ENCODE results near the gene TRIO. TPM values are rescaled to one million over a fixed set of nuclear protein-coding genes. Genes with fewer than 3 reads are reported as not detected.
"Not testable (repeated sequence)": the region's sequence is repeated elsewhere in the genome, so short reads cannot be mapped to it uniquely, and the experiment has no call there.

TRIO gene
- total RNA-seq, 2 experiments from 2014 or later, result 5.7 to 15.7 TPM

DNA sequence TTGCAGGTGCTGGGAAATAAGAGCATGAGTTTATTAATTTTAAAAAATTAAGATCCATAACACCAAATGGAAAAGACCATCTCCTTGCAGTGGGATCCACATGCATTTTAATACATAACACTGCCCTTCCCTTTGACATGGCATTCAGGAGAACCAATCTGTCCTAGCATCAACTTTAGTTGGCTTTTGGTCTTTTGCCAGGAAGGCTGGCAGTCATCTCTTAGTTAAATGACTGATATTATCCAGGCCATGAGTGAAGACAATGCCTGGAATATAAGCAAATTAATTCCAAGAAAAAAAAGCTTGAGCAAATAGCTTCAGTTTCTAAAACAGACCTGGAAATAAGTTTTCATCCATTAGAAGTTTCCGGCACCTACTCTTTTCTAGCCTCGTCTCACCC is 383.4 kb downstream of the TRIO start:
- no peak overlapping the region for H3K27ac Mint-ChIP-seq
- CTCF ChIA-PET, result interaction anchor here (1.4 kb wide), 1 partner anchor 65 kb away, joined by 3 read pairs; no protein-coding TSS in a partner anchor
- no peak for ATAC-seq

DNA sequence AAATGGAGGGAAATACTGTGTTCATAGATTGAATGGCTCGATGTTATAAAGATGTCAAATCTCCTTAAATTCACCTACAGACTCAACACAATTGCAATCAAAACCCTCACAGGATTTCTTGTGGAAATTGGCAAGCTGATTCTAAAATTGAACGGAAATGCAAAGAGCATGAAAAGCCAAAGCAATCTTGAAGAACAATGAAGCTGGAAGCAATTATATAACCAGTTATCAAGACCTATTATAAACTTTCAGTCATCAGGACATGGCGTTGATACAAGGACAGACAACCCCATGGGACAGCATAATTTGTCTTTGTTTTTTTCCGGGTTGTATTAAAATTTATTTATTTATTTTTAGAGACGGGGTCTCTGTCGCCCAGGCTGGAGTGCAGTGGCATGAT is 385.0 kb downstream of the TRIO start:
- Mint-ChIP-seq H3K27me3 (no peaks in the 10 kb centered on the region), H3K9me3 (ENCODE audit: low read depth) (no peaks in the 10 kb centered on the region), H3K4me3 (no peak overlapping the region), H3K4me1 (no peaks in the 10 kb centered on the region), H3K27ac (no peak overlapping the region), H3K36me3 (no peaks in the 10 kb centered on the region)
- no peak for ATAC-seq
- DNase-seq, result no peak
- CTCF ChIA-PET, result no interaction called here

More for the DNA sequence above, 383.4 kb downstream of the TRIO start:
- no peaks in the 10 kb centered on the region for H3K36me3 Mint-ChIP-seq
- H3K27me3 Mint-ChIP-seq, result no peaks in the 10 kb centered on the region
- no peaks in the 10 kb centered on the region for H3K4me1 Mint-ChIP-seq
- H3K9me3 Mint-ChIP-seq (ENCODE audit: low read depth), result no peaks in the 10 kb centered on the region
- DNase-seq, result no peak
- no peak overlapping the region for H3K4me3 Mint-ChIP-seq

DNA sequence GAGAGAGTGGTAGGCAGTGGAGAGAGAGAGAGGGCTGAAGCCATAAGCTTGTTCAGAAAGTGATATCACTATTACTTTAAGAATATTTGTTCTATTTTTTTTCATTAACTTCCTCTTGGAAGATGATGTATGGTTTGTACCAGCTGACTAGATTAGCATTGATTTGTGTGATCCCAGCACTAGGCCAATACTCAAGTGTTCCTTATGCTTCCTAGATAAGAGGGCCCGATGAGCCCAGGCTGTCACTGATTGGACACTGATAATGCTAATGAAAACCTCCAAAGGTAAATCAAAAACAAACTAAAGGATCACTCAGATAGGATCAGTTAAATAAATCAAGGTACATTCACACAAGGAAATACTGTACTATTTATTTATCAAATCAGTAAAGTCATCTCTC is 385.8 kb downstream of the TRIO start:
- DNase-seq (no peak), ATAC-seq (no peak)
- Mint-ChIP-seq H3K36me3 (no peaks in the 10 kb centered on the region), H3K27me3 (no peaks in the 10 kb centered on the region), H3K9me3 (ENCODE audit: low read depth) (no peaks in the 10 kb centered on the region), H3K4me1 (no peaks in the 10 kb centered on the region), H3K27ac (no peak overlapping the region), H3K4me3 (no peak overlapping the region)
- CTCF ChIA-PET, result no interaction called here

GRCh38 chr5:14531668-14532067 is 388.5 kb downstream of the TRIO start:
- Mint-ChIP-seq H3K4me3 (no peak overlapping the region), H3K27me3 (no peaks in the 10 kb centered on the region), H3K4me1 (no peaks in the 10 kb centered on the region), H3K27ac (no peak overlapping the region), H3K9me3 (ENCODE audit: low read depth) (no peaks in the 10 kb centered on the region), H3K36me3 (no peaks in the 10 kb centered on the region)
- DNase-seq (no peak), ATAC-seq (no peak)
- CTCF ChIA-PET, result no interaction called here

DNA sequence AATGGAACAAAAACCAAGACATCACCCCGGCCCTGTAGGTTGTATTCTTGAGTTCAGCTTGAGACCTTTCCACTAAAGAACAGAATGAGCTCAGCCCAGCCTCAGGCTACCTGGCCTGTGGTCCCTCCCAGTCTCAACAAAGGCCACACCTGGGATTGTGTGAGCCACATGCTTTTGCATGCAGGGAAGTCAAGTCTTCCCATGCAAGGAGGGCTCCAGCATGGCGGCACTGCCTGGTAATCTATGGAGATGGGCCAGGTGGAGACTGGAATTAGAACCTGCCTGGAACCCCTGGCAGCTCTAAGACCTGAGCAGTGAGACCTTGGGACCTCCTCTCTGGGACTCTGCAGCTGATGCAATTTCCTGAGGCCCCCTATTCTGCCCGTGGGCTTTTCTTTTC is 389.0 kb downstream of the TRIO start:
- no peaks in the 10 kb centered on the region for H3K27me3 Mint-ChIP-seq
- H3K36me3 Mint-ChIP-seq, result no peaks in the 10 kb centered on the region
- CTCF ChIA-PET, result no interaction called here
- H3K9me3 Mint-ChIP-seq (ENCODE audit: low read depth), result no peaks in the 10 kb centered on the region
- DNase-seq, result no peak
- no peak for ATAC-seq
- H3K4me1 Mint-ChIP-seq, result no peaks in the 10 kb centered on the region
- H3K4me3 Mint-ChIP-seq, result no peak overlapping the region
- H3K27ac Mint-ChIP-seq, result no peak overlapping the region

DNA sequence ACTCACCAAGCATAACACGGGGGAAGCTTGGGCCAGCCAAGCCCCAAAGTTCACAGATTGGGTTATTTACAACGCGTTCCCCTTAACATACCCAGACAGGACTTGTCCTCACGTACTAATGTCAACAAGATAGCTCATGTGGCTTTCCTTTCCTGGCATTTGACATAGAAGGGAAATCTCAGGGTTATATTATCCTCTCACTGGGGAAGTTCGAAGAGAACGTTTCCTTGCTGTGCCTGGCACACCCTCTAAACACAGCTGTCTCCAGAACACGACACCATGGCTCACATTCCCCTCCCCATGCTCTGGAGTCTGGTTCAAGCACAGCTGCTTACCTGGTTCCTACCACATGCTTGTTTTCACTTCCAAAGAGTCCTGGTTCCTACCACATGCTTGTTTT is 391.6 kb downstream of the TRIO start:
- Mint-ChIP-seq H3K36me3 (no peaks in the 10 kb centered on the region), H3K27me3 (no peaks in the 10 kb centered on the region), H3K4me3 (no peak overlapping the region), H3K4me1 (no peaks in the 10 kb centered on the region), H3K27ac (no peak overlapping the region), H3K9me3 (ENCODE audit: low read depth) (no peaks in the 10 kb centered on the region)
- ATAC-seq (no peak), DNase-seq (no peak)
- CTCF ChIA-PET, result no interaction called here

GRCh38 chr5:14545308-14545707 is 402.2 kb downstream of the TRIO start:
- CTCF ChIA-PET, result no interaction called here
- no peak for DNase-seq
- Mint-ChIP-seq H3K4me1 (peaks cover 7% of the 10 kb centered on the region), H3K4me3 (no peak overlapping the region), H3K9me3 (ENCODE audit: low read depth) (peaks cover 3% of the 10 kb centered on the region), H3K27me3 (peaks cover 7% of the 10 kb centered on the region), H3K27ac (no peak overlapping the region), H3K36me3 (peaks cover 2% of the 10 kb centered on the region)
- no peak for ATAC-seq

DNA sequence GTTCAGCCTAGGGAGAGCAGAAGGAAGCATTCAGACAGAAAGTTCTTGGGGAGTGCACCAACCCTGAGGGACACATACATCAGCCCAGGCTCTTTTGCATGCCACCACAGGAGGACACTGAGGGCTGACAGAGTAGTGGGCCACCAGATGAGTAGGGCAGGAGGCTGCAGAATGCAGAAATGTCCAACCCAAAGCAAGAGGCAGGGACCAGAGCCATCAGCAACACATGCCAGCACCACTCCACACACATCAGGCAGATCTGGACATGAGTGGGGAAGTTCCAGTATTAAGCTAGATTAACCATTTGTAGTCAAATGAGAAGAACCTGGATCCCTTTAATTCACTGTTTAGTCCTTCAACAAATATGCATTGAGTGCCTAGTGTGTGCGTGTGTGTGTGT is 402.7 kb downstream of the TRIO start:
- Mint-ChIP-seq H3K27me3 (peaks cover 10% of the 10 kb centered on the region), H3K4me1 (peaks cover 7% of the 10 kb centered on the region), H3K9me3 (ENCODE audit: low read depth) (peaks cover 3% of the 10 kb centered on the region), H3K27ac (no peak overlapping the region), H3K4me3 (no peak overlapping the region), H3K36me3 (peaks cover 2% of the 10 kb centered on the region)
- CTCF ChIA-PET, result no interaction called here
- DNase-seq (no peak), ATAC-seq (no peak)

DNA sequence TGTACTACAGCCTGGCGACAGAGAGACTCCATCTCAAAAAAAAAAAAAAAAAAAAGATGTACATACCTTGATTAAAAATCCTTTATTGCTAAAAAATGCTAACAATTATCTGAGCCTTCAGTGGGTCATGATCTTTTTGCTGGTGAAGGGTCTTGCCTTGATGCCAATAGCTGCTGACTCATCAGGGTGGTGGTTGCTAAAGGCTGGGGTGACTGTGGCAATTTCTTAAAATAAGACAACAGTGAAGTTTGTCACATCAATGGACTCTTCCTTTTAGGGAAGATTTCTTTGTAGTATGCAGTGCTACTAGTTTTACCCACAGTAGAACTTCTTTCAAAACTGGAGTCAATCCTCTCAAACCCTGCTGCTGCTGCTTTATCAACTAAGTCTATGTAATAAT is 404.5 kb downstream of the TRIO start:
- Mint-ChIP-seq H3K27me3 (peaks cover 10% of the 10 kb centered on the region), H3K27ac (no peak overlapping the region), H3K4me1 (peaks cover 7% of the 10 kb centered on the region), H3K36me3 (peaks cover 2% of the 10 kb centered on the region), H3K9me3 (ENCODE audit: low read depth) (no peaks in the 10 kb centered on the region), H3K4me3 (no peak overlapping the region)
- DNase-seq (no peak), ATAC-seq (no peak)
- CTCF ChIA-PET, result no interaction called here

DNA sequence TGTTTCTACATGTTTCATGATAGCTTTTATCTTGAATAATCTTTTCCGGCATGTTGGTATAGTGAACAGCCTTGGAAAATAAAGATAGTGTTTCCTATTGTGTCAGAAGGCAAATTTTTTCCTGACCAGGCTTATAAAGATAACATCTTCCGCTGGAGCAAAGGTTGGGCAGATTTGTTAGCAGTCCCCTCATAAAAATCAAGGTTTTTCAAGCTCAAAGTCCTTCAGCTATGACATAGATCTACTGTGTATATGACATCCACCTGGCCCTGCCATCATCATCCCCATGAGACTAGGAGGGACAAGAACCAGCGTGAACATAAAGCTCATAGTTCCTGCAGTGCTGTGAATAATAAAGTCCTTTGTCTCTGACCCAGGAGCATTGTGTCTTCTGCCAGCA is 408.1 kb downstream of the TRIO start:
- ATAC-seq (no peak), DNase-seq (no peak)
- H3K4me3 Mint-ChIP-seq, result no peak overlapping the region
- H3K4me1 Mint-ChIP-seq, result peaks cover 7% of the 10 kb centered on the region
- peaks cover 16% of the 10 kb centered on the region for H3K27me3 Mint-ChIP-seq
- peaks cover 3% of the 10 kb centered on the region for H3K36me3 Mint-ChIP-seq
- CTCF ChIA-PET, result no interaction called here
- H3K27ac Mint-ChIP-seq, result no peak overlapping the region
- H3K9me3 Mint-ChIP-seq (ENCODE audit: low read depth), result peaks cover 6% of the 10 kb centered on the region

- DNase-seq, result no peak
- CTCF ChIA-PET, result no interaction called here
- ATAC-seq, result no peak
- H3K36me3 Mint-ChIP-seq, result peaks cover 3% of the 10 kb centered on the region
- H3K4me3 Mint-ChIP-seq, result no peak overlapping the region
- peaks cover 7% of the 10 kb centered on the region for H3K4me1 Mint-ChIP-seq
- peaks cover 6% of the 10 kb centered on the region for H3K9me3 Mint-ChIP-seq (ENCODE audit: low read depth)
- no peak overlapping the region for H3K27ac Mint-ChIP-seq
- peaks cover 16% of the 10 kb centered on the region for H3K27me3 Mint-ChIP-seq
Measured at GRCh38 chr5:14552017-14552416, 408.9 kb downstream of the TRIO start.

DNA sequence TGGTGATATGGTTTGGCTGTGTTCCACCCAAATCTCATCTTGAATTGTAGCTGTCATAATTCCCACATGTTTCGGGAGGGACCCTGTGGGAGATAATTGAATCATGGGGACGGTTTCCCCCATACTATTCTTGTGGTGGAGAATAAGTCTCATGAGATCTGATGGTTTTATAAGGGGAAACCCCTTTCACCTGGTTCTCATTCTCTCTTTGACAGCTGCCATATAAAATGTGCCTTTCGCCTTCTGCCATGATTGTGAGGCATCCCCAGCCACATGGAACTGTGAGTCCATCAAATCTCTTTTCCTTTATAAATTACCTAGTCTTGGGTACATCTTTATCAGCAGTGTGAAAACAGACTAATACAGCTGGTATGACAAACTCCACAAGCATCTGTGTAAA is 411.1 kb downstream of the TRIO start:
- DNase-seq; ATAC-seq; H3K4me1 Mint-ChIP-seq; H3K36me3 Mint-ChIP-seq; H3K27ac Mint-ChIP-seq; CTCF ChIA-PET; H3K4me3 Mint-ChIP-seq; H3K9me3 Mint-ChIP-seq (ENCODE audit: low read depth): not testable (repeated sequence)
- peaks cover 13% of the 10 kb centered on the region for H3K27me3 Mint-ChIP-seq

DNA sequence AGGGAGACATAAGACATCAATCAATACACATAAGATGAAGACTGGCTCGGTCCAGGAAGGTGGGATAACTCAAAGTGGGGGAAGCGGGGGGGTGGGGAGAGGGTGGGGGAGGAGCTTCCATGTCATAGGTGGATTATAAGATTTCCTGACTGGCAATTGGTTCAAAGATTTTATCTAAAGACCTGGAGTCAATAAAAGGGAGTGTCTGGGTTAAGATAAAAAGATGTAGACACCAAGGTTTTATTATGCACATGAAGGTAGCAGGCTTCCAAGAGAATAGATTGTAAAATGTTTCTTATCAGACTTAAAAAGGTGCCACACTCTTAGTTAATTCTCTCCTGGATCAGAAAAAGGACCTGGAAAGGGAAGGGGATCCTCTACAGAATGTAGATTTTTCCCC is 412.9 kb downstream of the TRIO start:
- ATAC-seq (no peak), DNase-seq (no peak)
- Mint-ChIP-seq H3K4me1 (peaks cover 13% of the 10 kb centered on the region), H3K36me3 (peaks cover 2% of the 10 kb centered on the region), H3K4me3 (no peak overlapping the region), H3K27ac (no peak overlapping the region), H3K27me3 (peaks cover 6% of the 10 kb centered on the region), H3K9me3 (ENCODE audit: low read depth) (peaks cover 6% of the 10 kb centered on the region)
- CTCF ChIA-PET, result no interaction called here

DNA sequence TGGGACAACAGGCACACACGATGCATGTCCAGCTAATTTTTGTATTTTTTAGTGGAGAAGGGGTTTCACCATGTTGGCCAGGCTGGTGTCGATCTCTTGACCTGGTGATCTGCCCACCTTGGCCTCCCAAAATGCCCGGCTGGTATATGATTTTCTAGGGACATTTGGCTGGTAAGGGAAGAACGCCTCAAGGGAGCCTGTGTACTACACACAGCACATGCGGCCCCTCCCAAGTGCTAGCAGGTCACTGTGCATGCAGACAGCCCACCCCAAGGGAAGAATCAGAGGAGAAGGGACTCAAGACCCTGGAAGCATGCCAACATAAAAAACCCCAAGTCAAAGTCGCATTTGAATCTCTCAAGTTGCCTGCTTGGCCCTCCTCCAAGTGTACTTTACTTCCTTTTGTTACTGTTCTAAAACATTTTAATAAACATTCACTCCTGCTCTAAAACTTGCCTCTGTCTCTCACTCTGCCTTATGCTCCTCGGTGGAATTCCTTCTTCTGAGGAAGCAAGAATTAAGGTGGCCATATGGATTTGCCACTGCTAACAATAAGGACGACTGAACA is 414.1 kb downstream of the TRIO start:
- Mint-ChIP-seq H3K4me1 (peaks cover 13% of the 10 kb centered on the region), H3K4me3 (no peak overlapping the region), H3K27me3 (peaks cover 6% of the 10 kb centered on the region), H3K27ac (no peak overlapping the region), H3K36me3 (peaks cover 2% of the 10 kb centered on the region), H3K9me3 (ENCODE audit: low read depth) (peaks cover 6% of the 10 kb centered on the region)
- CTCF ChIA-PET, result no interaction called here
- ATAC-seq (no peak), DNase-seq (no peak)

All from activated CD8-positive, alpha-beta memory T cell treated with anti-CD3 and anti-CD28 coated beads, Interleukin-2, amount 10 ng/mL, durations not matched to agents 7 days and 5 days (primary cell).